Right lobe of liver (tissue), 6 donors: ENCODE data around the gene CIAO3. TPM values are rescaled to one million over a fixed set of nuclear protein-coding genes. Genes with fewer than 3 reads are reported as not detected.

Experiments used
- ATAC-seq, 4 donors: fragments of 200-7000 bp; cut with Tn5 transposase; one replicate each; pipeline ENCODE4 v1.9.1; 2020; ENCODE audit warnings: mild to moderate bottlenecking in 4 of 4, moderate library complexity in 4 of 4
- DNase-seq, 3 donors: peaks; one replicate each; pipeline ENCODE4 v3.0.0-alpha.2; 2020
- H3K27ac ChIP-seq, 3 donors: fragments of 200-600 bp; one replicate each; pipeline ENCODE4 v1.8.0; 2022
- H3K27me3 ChIP-seq, 2 donors: fragments of 200-600 bp; one replicate each; pipeline ENCODE4 v1.8.0; 2022
- H3K36me3 ChIP-seq, 4 donors: fragments of 200-600 bp; sonication (generic) in 1 of 4; one replicate each; pipeline versions ENCODE4 v1.5.1 to v1.8.0; 2017 to 2022; ENCODE audit warnings: control low read depth in 1 of 4
- H3K4me1 ChIP-seq, 4 donors: fragments of 200-600 bp; sonication (generic) in 1 of 4; one replicate each; pipeline versions ENCODE4 v1.5.1 to v1.8.0; 2017 to 2022; ENCODE audit warnings: control low read depth in 1 of 4
- H3K4me3 ChIP-seq, 3 donors: fragments of 200-600 bp; one replicate each; pipeline ENCODE4 v1.8.0; 2022
- H3K9me3 ChIP-seq, 4 donors: fragments of 200-600 bp; sonication (generic) in 1 of 4; one replicate each; pipeline versions ENCODE4 v1.5.1 to v1.8.0; 2017 to 2022; ENCODE audit warnings: control low read depth in 1 of 4
- POLR2A ChIP-seq: fragments of 450-650 bp; IDR thresholded peaks from one replicate; pipeline ENCODE4 v1.6.1; 2017; ENCODE audit warnings: antibody characterized with exemption, mild to moderate bottlenecking
- WGBS: methylation state at CpG from one replicate; pipeline ENCODE4 v1.1.6; 2018; ENCODE audit warnings: low coverage, low lambda C conversion rate; ENCODE audit not compliant: insufficient coverage; ENCODE audit errors: missing lambda C conversion rate; 5-methylcytosine and 5-hydroxymethylcytosine counted together
- intact Hi-C, 2 donors: fragments of 100-400 bp; cut with DNase I; formaldehyde crosslinking; loops; one replicate each; pipeline versions ENCODE4 v1.11.2 to v1.14.1; 2022
- total RNA-seq, 6 experiments: library from RNA; depleted of rRNA in 2 of 6; stranded (reverse); fragments of >200 nt in 2 of 6; fragmentation: NEBNext Ultra II Directional in 3 of 6; extraction: Animal tissue kit (Norgen Biotek cat#: 25700) in 3 of 6; gene quantifications; one replicate each; pipeline versions ENCODE4 v1.1.0 to v1.2.4, GENCODE V29; 2016 to 2023
- TF ChIP-seq, protein P1 (sequence below), 4 donors: fragments of 200-600 bp in 3 of 4; fragments of 450-650 bp in 1 of 4; IDR thresholded peaks; one replicate each; pipeline versions ENCODE4 v1.5.1 to v1.8.0; 2016 to 2022; ENCODE audit warnings: antibody characterized with exemption in 4 of 4, mild to moderate bottlenecking in 2 of 4
- donor health status: DM: no; HTN: yes; CAD: no.
- donor health status: DM: no; HTN: no; CAD: no.
- donor health status: DM: no; HTN: no; CAD: no.
- donor health status: DM: no; HTN: yes; CAD: no.
- donor health status: DM: no; HTN: yes; CAD: no.

CIAO3 gene
- total RNA-seq, 6 experiments from 2014 or later: 11.9 to 26.1 (median 17.3) TPM

DNA sequence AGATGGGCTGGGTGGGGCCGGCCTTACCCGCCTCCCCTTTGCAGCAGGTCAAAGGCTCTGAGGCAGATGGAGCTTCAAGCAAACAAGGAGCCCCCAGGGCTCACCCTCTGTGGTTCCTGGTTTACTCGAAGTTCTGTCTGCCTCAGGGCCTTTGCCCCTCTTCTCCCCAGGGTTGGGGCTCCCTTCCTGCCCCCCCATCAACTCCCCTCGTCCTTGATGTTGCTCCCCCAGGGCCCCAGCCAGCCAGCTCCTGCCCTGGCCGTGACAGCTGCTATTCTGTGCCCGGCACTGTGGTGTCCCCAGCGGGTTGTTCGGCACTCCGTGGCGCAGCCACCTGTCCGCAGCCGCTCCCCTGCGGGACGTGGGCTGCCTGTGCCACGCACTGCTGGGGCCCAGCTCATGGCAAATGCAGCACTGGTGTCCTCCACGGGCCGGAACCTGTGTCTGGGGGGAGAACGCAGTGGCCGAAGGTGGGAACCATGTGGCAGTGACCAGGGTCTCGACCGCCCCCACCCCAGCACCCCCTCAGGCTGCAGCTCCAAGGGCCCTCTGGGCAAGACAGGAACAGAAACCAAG is 30.2 kb downstream of the CIAO3 start:
- Histone ChIP-seq H3K36me3 (no peaks in the 10 kb centered on the region), H3K27ac (no peak overlapping the region), H3K27me3 (no peaks in the 10 kb centered on the region), H3K9me3 (no peaks in the 10 kb centered on the region), H3K4me3 (no peak overlapping the region), H3K4me1 (peaks cover 0 to 9% (median 0%) of the 10 kb centered on the region in 4 donors)
- DNase-seq: no peak
- WGBS: 20% methylated on average over 1 of the region's 21 CpGs
- intact Hi-C loops: loop anchor here (5.0 kb wide), 2 partner anchors 77 to 342 kb away; partner anchors contain the start of genes CHTF18 (in 1 of the 2) and RPUSD1 (in 1 of the 2)
- TF ChIP-seq, protein P1, sequence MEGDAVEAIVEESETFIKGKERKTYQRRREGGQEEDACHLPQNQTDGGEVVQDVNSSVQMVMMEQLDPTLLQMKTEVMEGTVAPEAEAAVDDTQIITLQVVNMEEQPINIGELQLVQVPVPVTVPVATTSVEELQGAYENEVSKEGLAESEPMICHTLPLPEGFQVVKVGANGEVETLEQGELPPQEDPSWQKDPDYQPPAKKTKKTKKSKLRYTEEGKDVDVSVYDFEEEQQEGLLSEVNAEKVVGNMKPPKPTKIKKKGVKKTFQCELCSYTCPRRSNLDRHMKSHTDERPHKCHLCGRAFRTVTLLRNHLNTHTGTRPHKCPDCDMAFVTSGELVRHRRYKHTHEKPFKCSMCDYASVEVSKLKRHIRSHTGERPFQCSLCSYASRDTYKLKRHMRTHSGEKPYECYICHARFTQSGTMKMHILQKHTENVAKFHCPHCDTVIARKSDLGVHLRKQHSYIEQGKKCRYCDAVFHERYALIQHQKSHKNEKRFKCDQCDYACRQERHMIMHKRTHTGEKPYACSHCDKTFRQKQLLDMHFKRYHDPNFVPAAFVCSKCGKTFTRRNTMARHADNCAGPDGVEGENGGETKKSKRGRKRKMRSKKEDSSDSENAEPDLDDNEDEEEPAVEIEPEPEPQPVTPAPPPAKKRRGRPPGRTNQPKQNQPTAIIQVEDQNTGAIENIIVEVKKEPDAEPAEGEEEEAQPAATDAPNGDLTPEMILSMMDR (IDR thresholded peaks at IDR 0.05): no peak
- no peak for TF ChIP-seq POLR2A
- no peak for ATAC-seq

DNA sequence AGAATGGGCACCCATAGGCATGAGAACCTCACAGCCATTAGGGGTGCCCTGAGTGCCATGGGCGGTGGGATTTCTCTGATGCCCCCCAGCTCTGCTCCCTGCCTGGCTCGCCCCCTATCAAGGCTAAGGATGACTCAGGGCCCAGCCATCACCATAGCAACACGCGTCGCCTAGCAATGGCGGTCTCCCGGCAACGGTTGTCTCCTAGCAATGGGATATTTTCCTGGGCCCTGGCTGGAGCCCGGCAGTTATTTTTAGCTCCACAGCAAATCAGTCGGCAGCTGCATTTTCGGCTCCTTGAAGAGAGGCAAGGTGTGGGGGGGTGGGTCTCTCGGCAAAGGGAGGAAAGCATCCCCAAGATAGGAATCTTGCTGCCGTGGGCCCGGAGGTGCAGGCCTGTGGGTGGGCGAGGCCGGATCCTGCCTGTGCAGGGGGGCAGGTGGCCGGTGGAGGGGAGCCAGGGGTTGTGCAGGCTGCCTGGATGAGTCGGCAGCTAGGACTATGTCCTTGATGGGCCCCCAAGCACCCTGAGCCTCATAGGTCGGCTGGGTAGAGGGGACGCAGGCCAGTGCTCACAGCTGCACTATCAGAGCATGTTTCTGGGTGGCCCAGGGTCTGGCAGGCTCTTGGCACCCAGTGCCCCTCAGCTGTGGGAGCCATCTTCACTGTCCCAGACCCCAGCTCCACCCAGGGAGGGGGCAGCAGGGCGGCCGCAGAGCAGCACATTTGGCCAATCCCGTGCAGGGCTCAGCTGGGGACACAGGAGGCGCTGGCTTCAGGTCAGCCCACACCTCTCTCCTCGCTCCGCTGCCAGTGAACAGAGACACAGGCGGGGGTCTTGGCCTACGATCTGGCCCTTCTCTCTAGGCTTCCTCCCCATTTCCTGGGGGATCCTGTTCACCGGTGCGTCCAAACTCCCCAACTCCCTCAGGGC is 31.0 kb downstream of the CIAO3 start:
- ATAC-seq (no peak), DNase-seq (no peak)
- no peak for TF ChIP-seq POLR2A
- TF ChIP-seq, protein P1 (IDR thresholded peaks at IDR 0.05): no peak
- H3K4me1 ChIP-seq: peaks cover 0 to 5% (median 0%) of the 10 kb centered on the region in 4 donors
- H3K9me3 ChIP-seq: no peaks in the 10 kb centered on the region
- 19% methylated on average over 10 of the region's 30 CpGs for WGBS
- H3K27ac ChIP-seq: no peak overlapping the region
- intact Hi-C loops: loop anchor here (5.0 kb wide), 3 partner anchors 72 to 342 kb away; partner anchors contain the start of genes CHTF18 (in 1 of the 2) and RPUSD1 (in 1 of the 2)
- no peak overlapping the region for H3K4me3 ChIP-seq
- H3K27me3 ChIP-seq: no peaks in the 10 kb centered on the region
- no peaks in the 10 kb centered on the region for H3K36me3 ChIP-seq

DNA sequence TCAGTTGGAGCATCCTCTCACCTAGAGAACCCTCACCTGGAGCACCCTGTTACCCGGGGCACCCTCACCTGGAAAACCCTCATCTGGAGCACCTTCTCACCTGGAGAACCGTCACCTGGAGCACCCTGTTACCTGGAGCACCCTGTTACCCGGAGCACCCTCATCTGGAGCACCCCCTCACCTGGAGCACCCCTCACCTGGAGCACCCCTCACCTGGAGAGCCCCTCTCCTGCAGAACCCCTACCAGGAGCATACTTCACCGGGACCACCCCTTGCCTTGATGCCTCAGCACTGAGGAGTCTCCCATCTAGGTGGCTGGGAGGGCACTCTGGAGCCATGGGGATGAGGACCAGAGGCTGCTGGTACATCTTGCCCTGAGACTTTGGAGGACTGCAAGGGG is 31.8 kb downstream of the CIAO3 start:
- H3K4me3 ChIP-seq: no peak overlapping the region
- H3K36me3 ChIP-seq: no peaks in the 10 kb centered on the region
- H3K27me3 ChIP-seq: no peaks in the 10 kb centered on the region
- ATAC-seq (no peak), DNase-seq (no peak)
- TF ChIP-seq POLR2A: no peak
- TF ChIP-seq, protein P1 (IDR thresholded peaks at IDR 0.05): no peak
- no CpG with 5 or more reads among the region's 4 CpGs for WGBS
- intact Hi-C loops: loop anchor here in 1 of 2 donors (5.0 kb wide), 1 partner anchor 73 kb away; no protein-coding TSS in a partner anchor
- H3K27ac ChIP-seq: no peak overlapping the region
- no peaks in the 10 kb centered on the region for H3K9me3 ChIP-seq
- no peaks in the 10 kb centered on the region for H3K4me1 ChIP-seq

DNA sequence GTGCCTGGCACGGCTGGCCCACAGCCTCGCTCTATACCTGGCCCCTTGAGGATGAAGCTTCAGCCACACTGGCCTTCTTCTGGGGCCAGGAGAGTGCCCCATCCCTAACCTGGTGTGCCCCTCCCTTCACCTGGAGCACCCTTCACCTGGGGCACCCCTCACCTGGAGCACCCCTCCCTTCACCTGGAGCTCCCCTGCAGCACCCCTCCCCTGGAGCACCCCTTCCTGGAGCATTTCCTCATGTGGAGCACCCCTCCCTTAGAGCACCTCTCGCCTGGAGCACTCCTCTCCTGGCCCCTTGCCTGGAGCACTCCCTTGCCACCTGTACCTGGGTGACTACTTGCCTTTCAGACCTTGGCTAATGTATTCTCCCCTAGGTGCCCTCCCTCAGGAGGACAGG is 32.8 kb downstream of the CIAO3 start:
- Histone ChIP-seq H3K36me3 (no peaks in the 10 kb centered on the region), H3K27ac (no peak overlapping the region), H3K4me1 (no peaks in the 10 kb centered on the region), H3K9me3 (no peaks in the 10 kb centered on the region), H3K27me3 (no peaks in the 10 kb centered on the region), H3K4me3 (no peak overlapping the region)
- 38% methylated on average over 2 of the region's 3 CpGs for WGBS
- ATAC-seq (no peak), DNase-seq (no peak)
- intact Hi-C loops: loop anchor here in 1 of 2 donors (5.0 kb wide), 1 partner anchor 74 kb away; no protein-coding TSS in a partner anchor
- TF ChIP-seq, protein P1 (IDR thresholded peaks at IDR 0.05): no peak
- no peak for TF ChIP-seq POLR2A
